Suprapubic skin (tissue), 3 donors: Measurements from ENCODE around the gene CCDC57.

Source experiments
- CTCF ChIP-seq, 2 donors: fragments of 200-600 bp in 1 of 2; fragments of 450-650 bp in 1 of 2; sonication (generic) in 1 of 2; IDR thresholded peaks; one replicate each; pipeline ENCODE4 v1.5.1; 2016 to 2019; ENCODE audit warnings: antibody characterized with exemption in 2 of 2, mild to moderate bottlenecking in 1 of 2, moderate library complexity in 1 of 2
- POLR2A ChIP-seq, 2 donors: fragments of 450-650 bp; IDR thresholded peaks; one replicate each; pipeline ENCODE4 v1.6.1; 2017; ENCODE audit warnings: antibody characterized with exemption in 2 of 2, mild to moderate bottlenecking in 2 of 2, moderate library complexity in 2 of 2

- no peak for TF ChIP-seq CTCF (IDR thresholded peaks at IDR 0.05)
- TF ChIP-seq POLR2A (IDR thresholded peaks at IDR 0.05), result no peak
Observed at GRCh38 chr17:82168568-82168967, 44.1 kb downstream of the CCDC57 start.
